GM12865 (cell line): ENCODE measurements around the gene OXER1.

Experiments
- DNase-seq: peaks from one replicate; pipeline ENCODE4 v3.0.0; 2010; ENCODE audit warnings: low read depth
- H3K4me3 ChIP-seq: 2 replicates; pipeline ENCODE4 v1.5.1; 2011; ENCODE audit warnings: mild to moderate bottlenecking, low read depth, low read length, control low read depth
- TF ChIP-seq, protein P1 (sequence below): IDR thresholded peaks from 2 replicates; pipeline ENCODE4 v1.5.1; 2011; ENCODE audit warnings: low read length, control low read depth, low read depth, inconsistent platforms; ENCODE audit not compliant: insufficient read depth; ENCODE audit errors: missing control alignments

OXER1 gene

DNA sequence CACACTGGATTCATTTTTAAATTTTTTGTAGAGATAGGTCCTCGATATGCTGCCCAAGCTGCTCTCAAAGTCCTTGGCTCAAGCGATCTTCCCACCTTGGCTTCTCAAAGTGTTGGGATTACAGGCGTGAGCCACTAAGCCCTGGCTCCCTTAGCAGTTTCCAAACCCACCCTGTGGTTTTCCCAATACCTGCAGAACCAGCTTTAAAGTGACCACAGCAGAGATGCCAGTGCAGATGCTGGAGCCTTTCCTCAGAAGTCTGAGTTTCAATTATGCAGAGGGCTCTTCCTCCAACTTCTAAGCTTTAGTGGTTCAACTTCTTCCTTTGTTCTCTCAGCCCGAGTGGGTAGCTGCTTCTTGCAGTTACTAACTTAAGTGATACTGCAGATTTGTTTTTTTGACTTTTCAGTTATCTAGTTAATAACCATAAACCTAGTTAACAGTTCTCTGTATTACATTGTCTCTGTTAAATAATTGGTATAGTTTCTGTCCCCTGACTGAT, 36.6 kb upstream of the OXER1 start:
- TF ChIP-seq, protein P1, sequence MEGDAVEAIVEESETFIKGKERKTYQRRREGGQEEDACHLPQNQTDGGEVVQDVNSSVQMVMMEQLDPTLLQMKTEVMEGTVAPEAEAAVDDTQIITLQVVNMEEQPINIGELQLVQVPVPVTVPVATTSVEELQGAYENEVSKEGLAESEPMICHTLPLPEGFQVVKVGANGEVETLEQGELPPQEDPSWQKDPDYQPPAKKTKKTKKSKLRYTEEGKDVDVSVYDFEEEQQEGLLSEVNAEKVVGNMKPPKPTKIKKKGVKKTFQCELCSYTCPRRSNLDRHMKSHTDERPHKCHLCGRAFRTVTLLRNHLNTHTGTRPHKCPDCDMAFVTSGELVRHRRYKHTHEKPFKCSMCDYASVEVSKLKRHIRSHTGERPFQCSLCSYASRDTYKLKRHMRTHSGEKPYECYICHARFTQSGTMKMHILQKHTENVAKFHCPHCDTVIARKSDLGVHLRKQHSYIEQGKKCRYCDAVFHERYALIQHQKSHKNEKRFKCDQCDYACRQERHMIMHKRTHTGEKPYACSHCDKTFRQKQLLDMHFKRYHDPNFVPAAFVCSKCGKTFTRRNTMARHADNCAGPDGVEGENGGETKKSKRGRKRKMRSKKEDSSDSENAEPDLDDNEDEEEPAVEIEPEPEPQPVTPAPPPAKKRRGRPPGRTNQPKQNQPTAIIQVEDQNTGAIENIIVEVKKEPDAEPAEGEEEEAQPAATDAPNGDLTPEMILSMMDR, result no peak
- no peak overlapping the region for H3K4me3 ChIP-seq
- DNase-seq, result no peak

DNA sequence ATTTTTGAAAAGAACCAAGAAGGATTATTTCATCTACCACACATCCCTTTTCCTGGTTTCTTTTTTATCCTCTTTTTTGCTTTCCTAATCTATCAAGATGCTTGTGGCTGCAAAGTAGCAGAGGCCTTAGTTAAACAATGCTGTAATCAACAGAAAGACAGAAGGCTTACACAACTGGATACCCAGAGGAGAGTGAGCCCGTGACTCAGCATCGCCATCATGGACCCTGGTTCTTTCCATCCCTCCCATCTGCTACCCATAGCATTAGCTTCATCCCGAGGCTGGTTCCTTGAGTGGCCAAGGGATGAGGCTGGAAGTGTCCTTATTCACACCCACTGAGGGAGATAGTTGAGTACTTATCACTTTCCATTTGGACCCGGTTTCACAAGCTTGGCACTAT, 35.9 kb upstream of the OXER1 start:
- H3K4me3 ChIP-seq, result no peak overlapping the region
- TF ChIP-seq, protein P1, result no peak
- DNase-seq, result no peak

DNA sequence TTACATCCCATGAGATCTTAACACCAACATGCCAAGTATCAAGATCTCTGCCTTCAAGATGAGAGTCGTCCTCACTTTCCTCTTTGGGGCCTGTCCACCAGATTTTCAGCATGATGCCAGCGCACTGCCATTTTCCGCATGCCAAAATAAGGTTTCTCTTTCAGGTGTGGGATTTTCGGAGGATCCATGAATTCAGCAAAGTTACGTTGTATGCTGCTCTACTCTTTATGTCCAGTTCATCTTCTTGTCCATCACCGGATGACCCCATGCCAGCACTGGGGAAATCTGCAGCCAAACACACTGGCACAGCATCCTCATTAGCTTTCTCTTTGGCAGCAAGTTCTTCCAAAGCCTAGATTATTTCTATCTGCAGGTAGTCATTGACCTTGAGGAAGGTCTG, 33.3 kb upstream of the OXER1 start:
- TF ChIP-seq, protein P1, result no peak
- H3K4me3 ChIP-seq, result peak overlapping the region; percentile 84
- peak; percentile 40 for DNase-seq

DNA sequence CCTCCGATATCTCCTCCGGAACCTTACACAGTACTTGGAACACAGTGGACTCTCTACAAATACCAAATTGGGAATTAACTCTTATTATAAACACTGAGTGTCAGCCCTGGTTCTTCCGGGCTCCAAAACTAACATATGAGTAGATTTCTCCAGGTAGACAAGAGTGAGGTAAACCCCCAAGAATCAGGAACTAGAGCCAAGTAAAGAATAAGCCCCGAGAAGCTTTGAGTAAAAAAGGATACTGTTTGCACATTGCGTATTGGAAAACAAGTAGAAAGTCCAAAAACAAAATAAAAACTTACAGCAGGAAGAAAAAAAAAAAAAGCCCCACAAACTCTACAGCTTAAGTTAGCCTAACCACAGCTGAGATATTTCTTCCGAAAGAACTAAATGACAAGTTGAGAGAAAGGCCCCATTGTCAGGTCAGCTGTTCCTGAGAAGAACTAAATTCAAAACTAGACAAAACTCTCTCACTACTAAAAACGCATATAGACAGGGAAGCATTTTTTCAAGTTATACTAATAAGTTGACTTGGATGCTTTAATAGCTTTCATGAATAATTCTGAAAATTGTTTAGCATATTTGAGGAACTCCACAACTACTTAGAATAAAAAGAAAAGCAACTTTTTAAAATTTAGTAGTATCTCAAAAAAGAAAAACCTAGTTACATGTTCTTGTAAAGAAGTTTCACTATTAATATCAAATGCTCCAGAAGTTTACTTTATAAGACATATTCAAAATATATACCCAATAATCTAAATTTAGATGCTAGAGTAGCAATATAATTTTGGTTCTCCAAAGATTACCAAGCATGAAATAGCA, 32.7 kb upstream of the OXER1 start:
- peak overlapping the region; percentile 84 for H3K4me3 ChIP-seq
- peak; percentile 91 for DNase-seq
- TF ChIP-seq, protein P1, result no peak

- DNase-seq, result peak; percentile 90
- TF ChIP-seq, protein P1, result no peak
- H3K4me3 ChIP-seq, result peak overlapping the region; percentile 84
These were observed 31.9 kb upstream of the OXER1 start for GRCh38 chr2:42795841-42796301.

DNA sequence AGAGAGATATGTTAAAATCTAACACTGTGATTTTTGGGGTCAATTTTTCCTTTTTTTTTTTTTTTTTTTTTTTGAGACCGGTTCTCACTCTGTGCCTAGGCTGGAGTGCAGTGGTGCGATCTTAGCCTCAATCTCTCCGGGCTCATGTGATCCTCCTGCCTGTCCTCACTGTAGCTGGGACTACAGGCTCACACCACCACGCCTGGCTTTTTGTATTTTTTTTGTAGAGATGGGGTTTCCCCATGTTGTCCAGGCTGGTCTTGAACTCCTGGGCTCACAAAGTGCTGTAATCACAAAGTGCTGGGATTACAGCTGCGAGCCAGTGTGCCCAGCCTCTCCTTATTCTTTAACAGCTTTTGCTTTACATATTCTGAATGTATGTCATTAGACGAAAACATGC, 31.3 kb upstream of the OXER1 start:
- H3K4me3 ChIP-seq, result peak overlapping the region; percentile 84
- peak; percentile 70 for DNase-seq
- TF ChIP-seq, protein P1, result no peak
